COR-L47 (cell line): Measurements from ENCODE around the gene SCUBE1.

Experiments used
- DNase-seq: peaks from one replicate; lab custom pipeline; 2025; lab: John Stamatoyannopoulos, UW

The SCUBE1 gene

DNA sequence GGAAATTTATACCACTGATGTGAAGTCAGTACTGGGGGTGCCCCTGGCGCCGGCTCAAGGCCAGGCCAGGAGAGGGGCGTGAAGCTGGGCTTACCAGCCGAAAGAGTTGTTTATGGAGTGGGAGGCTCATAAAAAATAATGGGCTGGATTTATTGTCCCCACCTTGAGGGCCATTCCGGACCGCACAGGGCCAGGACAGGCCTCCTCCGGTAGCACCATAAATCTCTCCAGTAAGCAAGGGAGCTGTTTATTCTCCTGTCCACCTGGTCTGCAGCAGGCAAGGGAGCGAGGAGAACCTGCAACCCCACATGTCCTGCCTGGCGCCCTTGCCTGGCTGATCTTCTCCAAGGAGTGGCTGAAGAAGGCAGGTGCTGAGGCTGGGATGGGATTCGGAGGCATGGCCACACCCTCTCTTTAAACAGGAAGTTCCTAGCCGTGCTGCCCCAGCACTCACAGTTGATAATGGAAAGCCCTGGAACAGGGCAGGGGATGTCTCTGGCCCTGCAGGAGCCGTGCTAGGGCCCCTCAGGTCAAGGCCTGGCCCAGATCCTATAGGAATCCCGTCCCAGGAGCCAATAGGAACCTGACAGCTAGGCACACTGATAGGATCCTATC is 65.1 kb downstream of the SCUBE1 start:
- no peak for DNase-seq

DNA sequence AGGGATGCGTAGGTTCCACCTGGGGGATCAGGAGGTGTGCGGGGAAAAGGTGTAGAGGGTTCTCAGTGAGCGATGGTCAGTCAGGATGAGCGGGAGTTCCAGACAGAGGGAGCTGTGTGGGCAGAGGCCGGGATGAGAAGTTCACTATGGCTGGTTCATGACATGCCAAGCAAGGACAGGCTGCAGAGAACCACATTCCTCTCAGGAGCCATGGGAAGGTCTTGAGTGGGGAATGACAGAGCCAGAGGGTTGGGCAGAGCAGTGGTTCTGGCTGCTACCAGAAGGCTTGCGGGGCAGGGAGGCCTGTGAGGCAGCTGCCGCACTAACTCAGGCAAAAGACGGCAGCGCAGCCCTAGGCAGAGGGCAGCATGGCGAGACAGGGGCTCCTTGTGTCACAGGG is 66.1 kb downstream of the SCUBE1 start:
- DNase-seq: no peak

- DNase-seq: no peak
Measured at GRCh38 chr22:43276321-43276720, 66.9 kb downstream of the SCUBE1 start.

DNA sequence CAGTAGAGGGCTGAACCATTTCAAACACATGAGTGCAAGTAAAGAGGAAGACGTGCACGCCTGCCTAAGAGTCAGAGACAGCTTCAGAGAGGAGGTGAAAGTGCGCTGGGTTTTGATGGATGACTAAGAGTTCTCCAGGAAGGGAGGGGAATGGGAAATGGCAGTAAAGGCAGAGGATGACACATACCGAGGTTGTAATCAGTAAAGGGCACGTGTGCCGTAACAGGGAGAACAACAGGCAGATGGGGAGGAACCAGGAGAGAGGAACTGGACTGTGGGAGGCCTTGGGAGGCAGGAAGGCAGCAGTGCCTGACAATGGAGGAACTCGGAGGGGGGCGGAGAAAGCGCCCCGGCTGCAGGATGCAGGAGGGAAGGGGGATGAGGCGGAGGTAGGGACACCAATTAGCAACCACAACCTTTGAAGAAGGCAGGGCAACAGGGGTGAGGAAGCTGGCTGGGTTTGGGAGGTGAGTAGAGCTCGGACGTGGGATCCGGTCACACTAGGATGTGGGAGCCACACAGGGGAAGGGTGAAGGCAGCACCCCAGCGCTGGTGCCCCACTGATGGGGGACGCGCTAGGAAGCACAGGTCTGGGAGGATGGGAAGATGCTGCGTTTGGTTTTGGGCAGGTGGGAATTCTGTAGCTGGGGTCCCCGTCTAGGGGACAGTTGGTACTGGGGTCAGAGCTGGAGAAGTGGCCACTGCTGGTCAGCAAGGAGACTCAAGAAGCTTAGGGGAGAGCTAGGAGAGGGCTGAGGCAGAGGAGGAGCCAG is 67.4 kb downstream of the SCUBE1 start:
- no peak for DNase-seq

- no peak for DNase-seq
Measured at GRCh38 chr22:43274595-43275240, 68.5 kb downstream of the SCUBE1 start.

GRCh38 chr22:43273902-43274484 is 69.2 kb downstream of the SCUBE1 start:
- DNase-seq: peak; percentile 32

GRCh38 chr22:43272869-43273318 is 70.3 kb downstream of the SCUBE1 start:
- DNase-seq: no peak

DNA sequence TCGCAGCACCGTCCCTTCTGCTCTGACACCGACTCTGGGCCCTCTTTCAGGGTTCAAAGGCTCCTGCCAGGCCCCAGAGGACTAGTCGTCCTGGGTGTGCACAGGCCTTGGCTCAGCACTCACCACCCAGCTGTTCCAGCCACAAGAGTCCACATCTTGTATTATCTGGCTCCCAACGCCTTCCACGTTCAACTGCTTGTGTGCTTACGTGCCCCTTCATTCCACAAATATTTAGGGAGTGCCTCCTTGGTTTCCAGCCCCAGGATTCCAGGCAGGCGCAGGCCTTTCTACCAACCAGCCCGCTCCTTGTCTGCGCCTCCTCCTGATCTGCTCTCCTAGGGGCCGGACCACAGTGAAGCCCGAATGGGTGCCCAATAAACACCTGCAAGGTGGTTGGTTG is 70.9 kb downstream of the SCUBE1 start:
- no peak for DNase-seq

- no peak for DNase-seq
Measured at GRCh38 chr22:43270949-43271348, 72.2 kb downstream of the SCUBE1 start.

GRCh38 chr22:43270314-43270908 is 72.8 kb downstream of the SCUBE1 start:
- no peak for DNase-seq

DNA sequence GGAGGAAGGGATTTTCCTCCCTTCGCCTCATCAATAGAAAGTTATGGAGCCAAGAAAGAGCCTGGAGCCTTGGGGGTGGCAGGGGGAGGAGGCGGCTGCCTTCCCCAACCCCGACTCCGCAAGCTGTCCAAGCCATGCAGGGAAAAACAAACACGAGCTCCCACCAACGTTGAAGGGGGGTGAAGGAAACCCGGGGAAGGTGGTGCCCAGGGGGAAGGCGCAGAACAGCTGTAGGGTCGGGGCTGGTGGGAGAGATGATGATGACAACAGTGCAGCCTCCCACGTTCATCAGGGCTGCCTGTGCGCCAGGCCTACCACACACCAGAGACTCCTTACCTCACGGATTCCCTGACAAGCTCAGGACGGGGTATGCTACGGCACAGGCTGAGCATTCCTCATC is 73.5 kb downstream of the SCUBE1 start:
- no peak for DNase-seq

DNA sequence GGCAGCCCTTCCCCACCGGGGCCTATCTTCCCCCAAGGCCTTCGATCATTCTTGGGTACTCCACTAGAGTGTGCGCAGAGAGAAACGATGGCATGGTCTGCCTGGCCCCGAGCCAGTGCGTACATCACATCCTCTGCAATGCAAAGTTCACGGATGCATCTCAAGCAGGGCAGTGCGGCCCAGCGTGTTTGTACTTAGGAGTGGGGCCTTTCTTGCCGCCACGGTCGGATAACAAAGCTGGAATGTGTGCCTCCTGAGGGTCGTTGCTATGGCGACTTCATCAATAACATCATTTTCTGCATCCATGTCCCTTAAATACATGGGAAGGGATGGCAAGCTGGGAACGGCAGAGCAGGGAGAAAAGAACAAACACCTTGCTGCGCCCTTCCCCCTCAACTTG is 73.9 kb downstream of the SCUBE1 start:
- DNase-seq: no peak

- no peak for DNase-seq
Measured at GRCh38 chr22:43267981-43268660, 75.1 kb downstream of the SCUBE1 start.

DNA sequence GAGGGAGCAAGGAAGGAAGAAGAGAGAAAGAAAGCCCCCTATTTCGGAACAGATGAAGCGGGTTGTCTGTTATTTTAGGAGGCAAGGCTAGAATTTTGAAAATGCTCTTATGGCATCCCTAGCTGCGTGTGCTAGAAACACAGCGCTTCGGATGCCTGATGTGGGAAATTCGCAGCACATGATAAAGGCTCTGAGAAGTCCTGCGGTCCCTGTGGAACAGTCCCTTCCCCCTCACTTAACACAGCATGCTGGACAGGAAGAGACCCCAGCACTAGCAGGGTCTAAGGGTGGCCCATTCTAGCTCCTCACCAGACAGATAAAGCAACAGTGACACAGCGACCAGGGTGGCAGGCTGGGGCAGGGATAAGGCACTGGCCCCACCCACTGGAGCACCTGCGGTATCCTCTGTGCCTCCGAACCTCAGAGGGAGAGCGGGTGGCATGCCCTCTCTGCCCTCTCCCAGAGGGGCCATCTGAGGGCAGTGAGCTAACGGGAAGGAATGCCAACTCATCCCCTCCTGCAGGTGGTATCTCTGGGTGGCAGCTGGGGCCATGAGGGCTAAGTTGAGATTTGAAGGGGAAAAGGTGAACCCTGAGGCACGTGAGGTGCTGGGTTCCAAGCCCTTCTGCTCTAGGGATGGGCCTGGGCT is 75.7 kb downstream of the SCUBE1 start:
- DNase-seq: no peak

GRCh38 chr22:43266076-43266475 is 77.1 kb downstream of the SCUBE1 start:
- DNase-seq: no peak

- DNase-seq: peak; percentile 90
Measured at GRCh38 chr22:43263645-43264514, 79.3 kb downstream of the SCUBE1 start.

DNA sequence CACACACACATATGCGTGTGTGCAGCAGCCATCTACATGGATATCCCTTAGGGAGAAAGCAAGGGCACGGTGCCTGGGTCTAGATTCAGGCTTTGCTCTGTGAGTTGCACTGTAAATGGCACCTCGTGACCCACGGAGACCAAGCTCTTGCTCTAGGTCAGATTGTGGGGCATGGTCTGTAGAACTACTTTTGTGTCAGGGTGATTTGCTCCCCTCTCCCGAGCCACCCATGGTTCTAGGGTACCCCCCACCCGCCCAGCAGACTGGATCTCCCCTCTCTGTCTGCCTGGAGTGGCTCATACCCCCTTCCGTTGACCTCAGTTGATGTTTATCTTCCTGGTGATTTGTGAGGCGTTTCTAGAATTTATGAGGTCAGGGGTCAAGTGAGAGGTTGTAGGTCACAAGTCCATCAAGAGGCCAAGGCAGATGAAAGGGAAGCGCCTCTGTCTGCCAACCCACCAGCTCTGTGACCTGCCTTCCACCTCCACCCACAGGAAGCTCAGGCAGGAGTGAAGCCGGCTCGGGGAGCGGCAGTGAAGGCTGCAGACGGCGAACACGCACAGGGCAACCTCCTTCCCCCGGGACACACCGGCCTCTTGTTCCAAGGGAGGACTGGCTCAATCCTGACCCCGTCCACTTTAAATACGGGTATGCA is 80.1 kb downstream of the SCUBE1 start:
- no peak for DNase-seq

DNA sequence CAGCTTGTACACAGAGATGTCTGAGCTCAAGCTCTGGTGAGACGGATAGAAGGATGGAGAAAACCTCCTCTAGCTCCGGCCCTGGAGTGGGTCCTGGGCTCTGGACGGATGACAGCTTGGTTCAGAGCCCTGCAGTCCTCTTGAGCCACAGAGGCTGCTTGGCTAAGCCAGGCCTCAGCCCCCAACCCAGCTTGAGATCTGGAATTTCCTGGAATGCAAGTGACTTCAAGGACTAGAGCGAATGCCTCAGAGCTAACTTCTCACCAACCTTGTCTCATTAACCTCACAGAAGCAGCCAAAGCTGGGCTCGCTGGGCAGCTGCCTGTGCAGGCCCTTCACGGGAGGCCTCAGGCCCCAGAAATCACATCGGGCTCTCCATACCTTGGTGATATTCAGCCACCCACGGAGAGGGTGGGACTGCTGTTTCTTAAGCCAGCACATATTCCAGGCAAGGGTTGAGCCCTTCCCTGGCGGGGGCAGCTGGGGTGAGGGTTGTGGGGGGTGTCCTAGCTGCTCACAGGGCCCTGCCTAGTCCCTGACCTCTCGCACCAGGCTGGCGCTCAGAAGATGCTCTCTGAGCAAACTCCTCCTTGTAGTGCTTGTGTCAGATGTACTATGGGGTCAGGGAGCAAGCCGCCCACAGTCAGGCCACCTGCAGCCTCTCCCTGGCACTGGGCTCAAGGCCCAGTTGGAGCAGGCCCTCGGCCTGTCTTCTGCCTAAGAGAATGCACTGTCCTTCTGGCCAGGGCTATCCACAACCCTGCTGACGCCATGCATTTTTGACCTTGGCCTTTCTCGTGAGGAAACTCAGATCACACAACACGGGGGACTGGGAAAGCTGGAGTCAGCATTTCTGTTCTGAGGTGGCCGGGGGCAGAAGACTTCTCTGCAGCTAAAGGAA is 82.6 kb downstream of the SCUBE1 start:
- DNase-seq: no peak

- peak; percentile 69 for DNase-seq
Measured at GRCh38 chr22:43257961-43258360, 85.2 kb downstream of the SCUBE1 start.
